SU-DHL-6 (cell line): ENCODE results near the gene DHRS7B.

Experiments used
- EZH2phosphoT487 ChIP-seq: fragments of 200-600 bp; sonication (generic), shearing (Covaris generic); conservative IDR thresholded peaks from 2 replicates; pipeline ENCODE4 v1.6.1; 2018; ENCODE audit warnings: mild to moderate bottlenecking, antibody characterized with exemption, low read length, moderate library complexity, mixed read lengths
- TF ChIP-seq, protein P1 (sequence below): fragments of 200-600 bp; sonication (generic); IDR thresholded peaks from one replicate; pipeline ENCODE4 v1.5.1; 2017; ENCODE audit warnings: antibody characterized with exemption, mild to moderate bottlenecking, low read length, moderate library complexity; ENCODE audit not compliant: insufficient read depth, poor library complexity, severe bottlenecking

DNA sequence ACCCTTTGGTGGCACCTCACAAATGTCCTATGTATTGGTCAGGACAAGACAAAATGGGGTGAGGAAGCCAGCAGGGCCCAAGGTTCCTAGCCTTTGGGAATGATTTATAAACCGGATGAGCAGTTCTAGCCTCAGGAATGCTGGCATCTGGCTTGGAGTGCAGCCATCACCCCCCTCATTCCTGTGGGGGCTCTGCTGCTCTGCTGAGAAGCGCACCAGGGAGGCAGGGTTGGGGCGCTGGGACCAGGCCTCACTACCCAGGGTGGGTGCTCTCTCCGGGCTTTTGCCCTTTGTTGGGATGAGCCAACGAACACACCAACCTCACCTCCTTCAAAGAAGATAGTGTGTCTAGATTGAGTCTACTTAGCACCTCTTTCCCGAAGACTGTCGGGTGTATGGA lies 47.9 kb downstream of the DHRS7B start:
- TF ChIP-seq, protein P1, sequence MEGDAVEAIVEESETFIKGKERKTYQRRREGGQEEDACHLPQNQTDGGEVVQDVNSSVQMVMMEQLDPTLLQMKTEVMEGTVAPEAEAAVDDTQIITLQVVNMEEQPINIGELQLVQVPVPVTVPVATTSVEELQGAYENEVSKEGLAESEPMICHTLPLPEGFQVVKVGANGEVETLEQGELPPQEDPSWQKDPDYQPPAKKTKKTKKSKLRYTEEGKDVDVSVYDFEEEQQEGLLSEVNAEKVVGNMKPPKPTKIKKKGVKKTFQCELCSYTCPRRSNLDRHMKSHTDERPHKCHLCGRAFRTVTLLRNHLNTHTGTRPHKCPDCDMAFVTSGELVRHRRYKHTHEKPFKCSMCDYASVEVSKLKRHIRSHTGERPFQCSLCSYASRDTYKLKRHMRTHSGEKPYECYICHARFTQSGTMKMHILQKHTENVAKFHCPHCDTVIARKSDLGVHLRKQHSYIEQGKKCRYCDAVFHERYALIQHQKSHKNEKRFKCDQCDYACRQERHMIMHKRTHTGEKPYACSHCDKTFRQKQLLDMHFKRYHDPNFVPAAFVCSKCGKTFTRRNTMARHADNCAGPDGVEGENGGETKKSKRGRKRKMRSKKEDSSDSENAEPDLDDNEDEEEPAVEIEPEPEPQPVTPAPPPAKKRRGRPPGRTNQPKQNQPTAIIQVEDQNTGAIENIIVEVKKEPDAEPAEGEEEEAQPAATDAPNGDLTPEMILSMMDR = no peak
- no peak for TF ChIP-seq EZH2phosphoT487
